ENCODE measurements around the gene GMDS. TPM values are rescaled to one million over a fixed set of nuclear protein-coding genes. Genes with fewer than 3 reads are reported as not detected.

GMDS gene
- polyA plus RNA-seq, 1 experiment = 7.1 TPM

DNA sequence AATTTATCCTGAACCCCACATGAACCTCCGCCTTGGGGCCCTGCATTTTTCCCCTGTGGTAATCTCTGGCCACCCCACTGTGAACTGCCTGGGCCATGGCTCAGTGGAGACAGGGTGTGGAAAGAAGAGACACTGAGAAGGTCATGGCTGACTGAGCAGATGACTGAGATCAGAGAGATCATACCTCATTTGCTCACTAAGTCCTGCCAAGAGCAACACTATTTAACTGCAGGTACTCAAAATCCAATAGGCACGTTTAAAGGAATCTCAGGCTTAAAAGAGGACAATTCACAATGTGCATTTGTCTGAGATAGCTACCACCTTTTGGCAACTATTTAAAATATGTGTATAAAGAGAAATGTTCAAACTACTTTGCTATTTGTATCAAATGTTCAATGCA lies 305.0 kb downstream of the GMDS start:
- TF ChIP-seq, protein P1, sequence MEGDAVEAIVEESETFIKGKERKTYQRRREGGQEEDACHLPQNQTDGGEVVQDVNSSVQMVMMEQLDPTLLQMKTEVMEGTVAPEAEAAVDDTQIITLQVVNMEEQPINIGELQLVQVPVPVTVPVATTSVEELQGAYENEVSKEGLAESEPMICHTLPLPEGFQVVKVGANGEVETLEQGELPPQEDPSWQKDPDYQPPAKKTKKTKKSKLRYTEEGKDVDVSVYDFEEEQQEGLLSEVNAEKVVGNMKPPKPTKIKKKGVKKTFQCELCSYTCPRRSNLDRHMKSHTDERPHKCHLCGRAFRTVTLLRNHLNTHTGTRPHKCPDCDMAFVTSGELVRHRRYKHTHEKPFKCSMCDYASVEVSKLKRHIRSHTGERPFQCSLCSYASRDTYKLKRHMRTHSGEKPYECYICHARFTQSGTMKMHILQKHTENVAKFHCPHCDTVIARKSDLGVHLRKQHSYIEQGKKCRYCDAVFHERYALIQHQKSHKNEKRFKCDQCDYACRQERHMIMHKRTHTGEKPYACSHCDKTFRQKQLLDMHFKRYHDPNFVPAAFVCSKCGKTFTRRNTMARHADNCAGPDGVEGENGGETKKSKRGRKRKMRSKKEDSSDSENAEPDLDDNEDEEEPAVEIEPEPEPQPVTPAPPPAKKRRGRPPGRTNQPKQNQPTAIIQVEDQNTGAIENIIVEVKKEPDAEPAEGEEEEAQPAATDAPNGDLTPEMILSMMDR (IDR thresholded peaks at IDR 0.05; ENCODE audit: insufficient read depth, low read depth, low read length) = no peak
- no peak for DNase-seq (ENCODE audit: low read depth)
- Histone ChIP-seq H3K27me3 (ENCODE audit: control insufficient read depth, insufficient read depth, low read length) (no peaks in the 10 kb centered on the region), H3K36me3 (ENCODE audit: control insufficient read depth, insufficient read depth, low read length) (no peaks in the 10 kb centered on the region), H3K4me3 (ENCODE audit: low read depth, low read length) (no peak overlapping the region)
- ChIA-PET POLR2A (no interaction called here), CTCF (interaction anchor here (0.6 kb wide), 1 partner anchor 25 kb away, joined by 3 read pairs; no protein-coding TSS in a partner anchor)

DNA sequence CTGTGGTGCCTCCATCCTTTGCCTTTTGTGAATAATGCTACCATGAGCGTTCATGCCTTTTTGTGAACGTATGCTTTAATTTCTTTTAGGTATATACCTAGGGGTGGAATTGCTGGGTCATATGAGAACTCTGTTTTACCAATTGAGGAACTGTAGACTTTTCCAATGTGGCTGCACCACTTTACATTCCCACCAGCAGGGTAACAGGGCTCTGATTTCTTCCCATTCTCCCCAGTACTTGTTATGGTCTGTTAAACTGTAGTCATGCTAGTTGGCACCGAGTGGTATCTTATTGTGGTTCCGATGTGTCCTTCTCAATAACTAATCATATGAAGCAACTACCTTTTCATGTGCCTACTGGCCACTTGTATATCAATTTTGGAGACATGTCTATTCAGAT lies 312.1 kb downstream of the GMDS start:
- POLR2A ChIA-PET = no interaction called here
- Histone ChIP-seq H3K27me3 (ENCODE audit: control insufficient read depth, insufficient read depth, low read length) (no peaks in the 10 kb centered on the region), H3K4me3 (ENCODE audit: low read depth, low read length) (no peak overlapping the region), H3K36me3 (ENCODE audit: control insufficient read depth, insufficient read depth, low read length) (no peaks in the 10 kb centered on the region)
- no peak for DNase-seq (ENCODE audit: low read depth)
- CTCF ChIA-PET = interaction anchor here (1.2 kb wide), 1 partner anchor 10 kb away, joined by 3 read pairs; no protein-coding TSS in a partner anchor
- TF ChIP-seq, protein P1 (IDR thresholded peaks at IDR 0.05; ENCODE audit: insufficient read depth, low read depth, low read length) = no peak

- TF ChIP-seq, protein P1 (IDR thresholded peaks at IDR 0.05; ENCODE audit: insufficient read depth, low read depth, low read length) = no peak
- ChIA-PET POLR2A (no interaction called here), CTCF (interaction anchor here (1.1 kb wide), 1 partner anchor 335 kb away, joined by 3 read pairs; no protein-coding TSS in a partner anchor)
- H3K36me3 ChIP-seq (ENCODE audit: control insufficient read depth, insufficient read depth, low read length) = no peaks in the 10 kb centered on the region
- H3K4me3 ChIP-seq (ENCODE audit: low read depth, low read length) = no peak overlapping the region
- no peak for DNase-seq (ENCODE audit: low read depth)
- H3K27me3 ChIP-seq (ENCODE audit: control insufficient read depth, insufficient read depth, low read length) = no peaks in the 10 kb centered on the region
Observed at GRCh38 chr6:1931817-1932216, 313.6 kb downstream of the GMDS start.

- Histone ChIP-seq H3K36me3 (ENCODE audit: control insufficient read depth, insufficient read depth, low read length) (no peaks in the 10 kb centered on the region), H3K4me3 (ENCODE audit: low read depth, low read length) (no peak overlapping the region), H3K27me3 (ENCODE audit: control insufficient read depth, insufficient read depth, low read length) (no peaks in the 10 kb centered on the region)
- ChIA-PET POLR2A (no interaction called here), CTCF (interaction anchor here (1.3 kb wide), 1 partner anchor 118 kb away, joined by 3 read pairs; no protein-coding TSS in a partner anchor)
- no peak for DNase-seq (ENCODE audit: low read depth)
- TF ChIP-seq, protein P1 (IDR thresholded peaks at IDR 0.05; ENCODE audit: insufficient read depth, low read depth, low read length) = no peak
Observed at GRCh38 chr6:1930356-1930755, 315.0 kb downstream of the GMDS start.

DNA sequence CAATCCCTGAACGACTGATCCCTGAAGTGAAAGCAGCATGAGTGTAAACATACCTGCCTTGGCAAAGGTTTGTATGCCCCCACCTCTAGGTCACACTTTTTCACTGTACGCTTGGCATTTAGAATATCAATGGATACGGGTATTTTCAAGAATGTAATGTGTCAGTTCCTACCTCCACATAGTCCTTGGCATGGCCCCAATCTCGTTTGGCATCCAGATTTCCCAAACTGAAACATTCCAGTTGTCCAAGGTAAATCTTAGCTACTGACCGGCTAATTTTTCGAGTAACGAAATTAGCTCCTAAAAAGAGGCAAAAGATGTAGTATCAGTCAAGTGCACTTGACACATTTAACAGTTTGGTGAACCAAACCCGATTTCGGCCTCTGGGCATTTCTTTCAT lies 315.5 kb downstream of the GMDS start:
- TF ChIP-seq, protein P1 (IDR thresholded peaks at IDR 0.05; ENCODE audit: insufficient read depth, low read depth, low read length) = no peak
- POLR2A ChIA-PET = interaction anchor here (0.6 kb wide), 1 partner anchor 320 kb away, joined by 4 read pairs; the partner anchor contains the start of gene FOXC1
- CTCF ChIA-PET = interaction anchor here (1.3 to 1.4 kb wide), 2 partner anchors 119 to 174 kb away, joined by 3 read pairs; no protein-coding TSS in a partner anchor
- no peaks in the 10 kb centered on the region for H3K27me3 ChIP-seq (ENCODE audit: control insufficient read depth, insufficient read depth, low read length)
- no peak overlapping the region for H3K4me3 ChIP-seq (ENCODE audit: low read depth, low read length)
- DNase-seq (ENCODE audit: low read depth) = no peak
- H3K36me3 ChIP-seq (ENCODE audit: control insufficient read depth, insufficient read depth, low read length) = no peaks in the 10 kb centered on the region

Data from BJ (cell line).